H1 (cell line): Measurements from ENCODE around the gene ANAPC5. TPM values are rescaled to one million over a fixed set of nuclear protein-coding genes. Genes with fewer than 3 reads are reported as not detected.
"Not testable (repeated sequence)": the region's sequence is repeated elsewhere in the genome, so short reads cannot be mapped to it uniquely, and the experiment has no call there.

ENCODE experiments used
- CTCF ChIA-PET: fragments of 300-600 bp; sonication (Branson Sonifier 250); formaldehyde crosslinking; loops from one replicate; lab custom pipeline; 2021; ENCODE audit not compliant: partially characterized antibody; lab: Charles Lee
- POLR2A ChIA-PET: fragments of 300-600 bp; sonication (Branson Sonifier 250); formaldehyde crosslinking; loops from one replicate; lab custom pipeline; 2021; ENCODE audit warnings: inconsistent platforms; ENCODE audit not compliant: partially characterized antibody; lab: Charles Lee
- DNase-seq, 2 experiments: peaks; one replicate each; pipeline versions ENCODE4 v3.0.0 to v3.0.0-alpha.2; 2010 to 2022; ENCODE audit warnings: low spot score in 2 of 2, low read depth in 1 of 2, mixed read lengths in 1 of 2
- FAIRE-seq: peaks from 2 replicates; lab custom pipeline; 2011; peaks lifted over from hg19 to GRCh38; lab: Jason Lieb, UNC
- H2AFZ ChIP-seq: 2 replicates; pipeline ENCODE4 v1.8.1; 2012; ENCODE audit warnings: low read length, inconsistent platforms
- H2AK5ac ChIP-seq: 2 replicates; pipeline ENCODE4 v1.6.1; 2013; ENCODE audit warnings: low read depth, low read length
- H2BK120ac ChIP-seq: replicated peaks from 2 replicates; pipeline ENCODE3; 2013; ENCODE audit warnings: low read depth, low read length, inconsistent platforms
- H2BK12ac ChIP-seq: 2 replicates; pipeline ENCODE4 v1.6.1; 2013; ENCODE audit warnings: low read depth, low read length
- H2BK15ac ChIP-seq: 2 replicates; pipeline ENCODE4 v1.6.1; 2013; ENCODE audit warnings: low read length
- H2BK20ac ChIP-seq: 2 replicates; pipeline ENCODE4 v1.6.1; 2013; ENCODE audit warnings: low read length
- H2BK5ac ChIP-seq: 2 replicates; pipeline ENCODE4 v1.6.1; 2013; ENCODE audit warnings: low read depth, low read length
- H3K14ac ChIP-seq: 2 replicates; pipeline ENCODE4 v1.6.1; 2013; ENCODE audit warnings: inconsistent platforms; ENCODE audit not compliant: insufficient read length
- H3K18ac ChIP-seq: 2 replicates; pipeline ENCODE4 v1.6.1; 2013; ENCODE audit warnings: low read length; ENCODE audit errors: extremely low read depth
- H3K23ac ChIP-seq: 2 replicates; pipeline ENCODE4 v1.6.1; 2013; ENCODE audit warnings: inconsistent platforms; ENCODE audit not compliant: insufficient read length
- H3K23me2 ChIP-seq: 2 replicates; pipeline ENCODE4 v1.6.1; 2013; ENCODE audit warnings: low read depth, low read length
- H3K27ac ChIP-seq: 2 replicates; pipeline ENCODE4 v1.6.1; 2011; ENCODE audit warnings: low read depth, low read length, inconsistent platforms
- H3K27me3 ChIP-seq, 4 experiments: replicated peaks in 1 of 4; 1 replicate in 1 of 4; 2 replicates in 3 of 4; pipeline versions ENCODE4 v1.6.1 to v1.8.1; 2011 to 2013; ENCODE audit warnings: low read length in 3 of 4, mild to moderate bottlenecking in 3 of 4, inconsistent platforms in 2 of 4, mixed read lengths in 2 of 4, moderate library complexity in 1 of 4; ENCODE audit not compliant: control insufficient read depth in 3 of 4, insufficient read depth in 3 of 4; ENCODE audit errors: extremely low read depth in 1 of 4
- H3K36me3 ChIP-seq, 4 experiments: 2 replicates each; pipeline versions ENCODE4 v1.6.1 to v1.8.1; 2011 to 2013; ENCODE audit warnings: mild to moderate bottlenecking in 4 of 4, low read length in 3 of 4, moderate library complexity in 2 of 4, control low read depth in 1 of 4, inconsistent platforms in 1 of 4; ENCODE audit not compliant: insufficient read depth in 4 of 4, control insufficient read depth in 2 of 4
- H3K4ac ChIP-seq: replicated peaks from 2 replicates; pipeline ENCODE3; 2013; ENCODE audit warnings: low read length, low read depth, mixed read lengths, inconsistent platforms; ENCODE audit not compliant: insufficient read length
- H3K4me1 ChIP-seq, 4 experiments: replicated peaks in 1 of 4; 1 replicate in 1 of 4; 2 replicates in 3 of 4; pipeline versions ENCODE4 v1.6.1 to v1.8.1; 2011 to 2013; ENCODE audit warnings: low read length in 3 of 4, inconsistent platforms in 2 of 4, mixed read lengths in 1 of 4; ENCODE audit not compliant: insufficient read depth in 4 of 4, control insufficient read depth in 3 of 4
- H3K4me2 ChIP-seq, 2 experiments: 2 replicates each; pipeline versions ENCODE4 v1.6.1 to v1.8.1; 2011 to 2013; ENCODE audit warnings: low read depth in 2 of 2, low read length in 2 of 2, control low read depth in 1 of 2, inconsistent platforms in 1 of 2, mild to moderate bottlenecking in 1 of 2; ENCODE audit not compliant: insufficient read depth in 1 of 2
- H3K4me3 ChIP-seq, 4 experiments: fragments of 200-600, 300-600 bp in 1 of 4; sonication (generic), shearing (Covaris generic), sonication (Bioruptor Twin) in 1 of 4; 2 replicates each; pipeline versions ENCODE4 v1.5.1 to v1.8.1; 2011 to 2016; ENCODE audit warnings: low read length in 4 of 4, low read depth in 3 of 4, control low read depth in 2 of 4, inconsistent platforms in 2 of 4, mild to moderate bottlenecking in 2 of 4, mixed read lengths in 1 of 4, moderate library complexity in 1 of 4; ENCODE audit not compliant: insufficient read depth in 2 of 4; ENCODE audit errors: extremely low read depth in 1 of 4
- H3K56ac ChIP-seq: replicated peaks from 2 replicates; pipeline ENCODE3; 2013; ENCODE audit warnings: low read depth, mild to moderate bottlenecking, mixed read lengths, low read length, inconsistent platforms; ENCODE audit not compliant: insufficient read length
- H3K79me1 ChIP-seq: 2 replicates; pipeline ENCODE4 v1.6.1; 2013; ENCODE audit warnings: low read depth, low read length, control low read depth
- H3K79me2 ChIP-seq, 2 experiments: 2 replicates each; pipeline versions ENCODE4 v1.6.1 to v1.8.1; 2012 to 2013; ENCODE audit warnings: low read length in 2 of 2, mild to moderate bottlenecking in 2 of 2, inconsistent platforms in 1 of 2; ENCODE audit not compliant: insufficient read depth in 2 of 2, control insufficient read depth in 1 of 2
- H3K9ac ChIP-seq, 4 experiments: replicated peaks in 1 of 4; 1 replicate in 1 of 4; 2 replicates in 3 of 4; pipeline versions ENCODE4 v1.6.1 to v1.8.1; 2011 to 2013; ENCODE audit warnings: low read depth in 3 of 4, low read length in 3 of 4, control low read depth in 2 of 4, mild to moderate bottlenecking in 2 of 4, moderate library complexity in 2 of 4, inconsistent platforms in 1 of 4; ENCODE audit errors: extremely low read depth in 1 of 4
- H3K9me3 ChIP-seq, 2 experiments: 2 replicates each; pipeline versions ENCODE4 v1.6.1 to v1.8.1; 2012 to 2013; ENCODE audit warnings: mild to moderate bottlenecking in 2 of 2, moderate library complexity in 2 of 2, control low read depth in 1 of 2, inconsistent platforms in 1 of 2, low read depth in 1 of 2, low read length in 1 of 2, mixed read lengths in 1 of 2; ENCODE audit not compliant: insufficient read depth in 2 of 2
- H4K20me1 ChIP-seq, 2 experiments: replicated peaks in 1 of 2; 2 replicates each; pipeline versions ENCODE3 to v1.8.1; 2011 to 2013; ENCODE audit warnings: inconsistent platforms in 2 of 2, low read length in 2 of 2, mild to moderate bottlenecking in 1 of 2; ENCODE audit not compliant: insufficient read depth in 2 of 2, control insufficient read depth in 1 of 2
- H4K5ac ChIP-seq: 2 replicates; pipeline ENCODE4 v1.6.1; 2013; ENCODE audit warnings: low read length, low read depth, mixed read lengths, inconsistent platforms; ENCODE audit not compliant: insufficient read length
- H4K8ac ChIP-seq: 2 replicates; pipeline ENCODE4 v1.8.0; 2013; ENCODE audit warnings: mild to moderate bottlenecking, moderate library complexity, low read length, inconsistent platforms; ENCODE audit not compliant: insufficient read depth; ENCODE audit errors: extremely low read depth
- H4K91ac ChIP-seq: replicated peaks from 2 replicates; pipeline ENCODE3; 2013; ENCODE audit warnings: low read length, mixed read lengths, inconsistent platforms; ENCODE audit not compliant: insufficient read length
- WGBS, 2 experiments: shearing (Covaris generic) in 1 of 2; methylation state at CpG; one replicate each; pipeline versions ENCODE4 v1.1.6 to v1.1.7; 2013 to 2015; ENCODE audit warnings: low lambda C conversion rate in 2 of 2, mixed read lengths in 2 of 2, inconsistent platforms in 1 of 2, low coverage in 1 of 2, missing lambda C conversion rate in 1 of 2; ENCODE audit not compliant: insufficient replicate concordance in 2 of 2, insufficient coverage in 1 of 2, insufficient read length in 1 of 2; ENCODE audit errors: extremely low coverage in 1 of 2, missing lambda C conversion rate in 1 of 2; 5-methylcytosine and 5-hydroxymethylcytosine counted together
- polyA plus RNA-seq, 7 experiments: library from polyadenylated mRNA; depleted of rRNA in 3 of 7; stranded (reverse) in 5 of 7; unstranded in 2 of 7; fragments of >200 nt in 5 of 7; fragments of 200-250 nt in 2 of 7; gene quantifications; 1 replicate in 5 of 7; 2 replicates in 1 of 7; 4 replicates in 1 of 7; pipeline versions ENCODE4 v1.2.1 to v1.2.3, GENCODE V29; 2011 to 2013; ENCODE audit warnings: missing spikeins in 2 of 7, mixed read lengths in 2 of 7
- total RNA-seq: library from RNA; stranded (reverse); fragmentation: NEBNext Ultra II Directional; extraction: Animal tissue kit (Norgen Biotek cat#: 25700); gene quantifications from 2 replicates; pipeline ENCODE4 v1.2.1, GENCODE V29; 2021

The ANAPC5 gene
- total and polyA plus RNA-seq, 2 of the 8 experiments (the other 6 are each of a cell fraction or from before 2014, with no cell fraction given), result 103 to 127 TPM

DNA sequence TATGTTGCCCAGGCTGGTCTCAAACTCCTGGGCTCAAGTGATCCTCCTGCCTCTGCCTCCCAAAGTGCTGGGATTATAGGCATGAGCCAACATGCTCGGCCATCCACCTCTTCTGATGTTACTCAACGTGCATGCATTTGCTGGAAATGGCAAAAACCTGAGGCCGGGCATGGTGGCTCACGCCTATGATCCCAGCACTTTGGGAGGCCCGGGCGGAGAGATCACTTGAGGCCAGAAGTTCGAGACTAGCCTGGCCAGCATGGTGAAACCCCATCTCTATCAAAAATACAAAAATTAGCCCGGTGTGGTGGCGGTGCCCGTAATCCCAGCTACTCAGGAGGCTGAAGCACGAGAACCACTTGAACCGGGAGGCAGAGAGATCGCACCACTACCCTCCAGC lies 53.8 kb downstream of the ANAPC5 start:
- peaks cover 0 to 12% of the 10 kb centered on the region in 2 experiments; a peak in 2 of 4 replicates for H3K79me2 ChIP-seq
- H3K27ac ChIP-seq, H2AFZ ChIP-seq, H3K23ac ChIP-seq, H3K36me3 ChIP-seq, H2BK15ac ChIP-seq, H3K4ac ChIP-seq, H4K8ac ChIP-seq, H3K4me2 ChIP-seq, H2BK120ac ChIP-seq, H3K56ac ChIP-seq, H3K18ac ChIP-seq, H3K4me1 ChIP-seq, FAIRE-seq, DNase-seq, H3K23me2 ChIP-seq, H2BK12ac ChIP-seq, H3K27me3 ChIP-seq, H3K79me1 ChIP-seq, H4K91ac ChIP-seq, H3K9me3 ChIP-seq, H4K5ac ChIP-seq, H3K14ac ChIP-seq, CTCF ChIA-PET, H2AK5ac ChIP-seq, H4K20me1 ChIP-seq, H2BK20ac ChIP-seq, H3K4me3 ChIP-seq, H3K9ac ChIP-seq, H2BK5ac ChIP-seq: not testable (repeated sequence)
- WGBS, 2 experiments, result 95% methylated on average over 13 of the region's 13 CpGs; no CpG with 5 or more reads in 1 of the 2 experiments
- POLR2A ChIA-PET, result interaction anchor here (1.0 to 2.4 kb wide), 2 partner anchors 9 to 12 kb away, joined by 4 to 10 read pairs; no protein-coding TSS in a partner anchor
